HFF-Myc (cell line): Measurements from ENCODE around the gene SEC24D.

ENCODE experiments used
- DNase-seq: peaks from one replicate; pipeline ENCODE4 v3.0.0-alpha.2; 2011; ENCODE audit warnings: low read depth; ENCODE audit errors: extremely low read depth
- H3K4me3 ChIP-seq: replicated peaks from 2 replicates; pipeline ENCODE4 v1.5.1; 2011; ENCODE audit warnings: low read depth, mild to moderate bottlenecking, control low read depth, low read length
- CTCF ChIP-seq: IDR thresholded peaks from 2 replicates; pipeline ENCODE4 v1.5.1; 2012; ENCODE audit warnings: mild to moderate bottlenecking, low read depth, low read length, control low read depth; ENCODE audit errors: missing control alignments

Gene SEC24D

GRCh38 chr4:118825799-118826198 is 10.1 kb downstream of the SEC24D start:
- DNase-seq = no peak
- H3K4me3 ChIP-seq = no peak overlapping the region
- no peak for TF ChIP-seq CTCF

GRCh38 chr4:118824141-118824540 is 11.8 kb downstream of the SEC24D start:
- H3K4me3 ChIP-seq = no peak overlapping the region
- DNase-seq = no peak
- TF ChIP-seq CTCF = no peak

- DNase-seq = no peak
- H3K4me3 ChIP-seq = no peak overlapping the region
- no peak for TF ChIP-seq CTCF
Observed at GRCh38 chr4:118823471-118823870, 12.5 kb downstream of the SEC24D start.

GRCh38 chr4:118821590-118822293 is 14.2 kb downstream of the SEC24D start:
- DNase-seq = no peak
- no peak overlapping the region for H3K4me3 ChIP-seq
- no peak for TF ChIP-seq CTCF

GRCh38 chr4:118817178-118817930 is 18.6 kb downstream of the SEC24D start:
- DNase-seq = no peak

GRCh38 chr4:118816538-118817177 is 19.3 kb downstream of the SEC24D start:
- H3K4me3 ChIP-seq = no peak overlapping the region
- DNase-seq = no peak
- TF ChIP-seq CTCF = no peak

More at GRCh38 chr4:118817178-118817930, 18.6 kb downstream of the SEC24D start:
- no peak overlapping the region for H3K4me3 ChIP-seq
- TF ChIP-seq CTCF = no peak
